GM18526 (cell line): ENCODE results near the gene RASSF8.

Experiments used
- POLR2A ChIP-seq: IDR thresholded peaks from 3 replicates; pipeline ENCODE4 v1.6.1; 2011; ENCODE audit not compliant: insufficient read length; ENCODE audit errors: extremely low read depth

Gene RASSF8

GRCh38 chr12:26124446-26125399 is 166.2 kb downstream of the RASSF8 start, which contains the start of gene BHLHE41:
Gene BHLHE41 (minus strand): TSS chr12:26125037. CDS start chr12:26124779, 258 bp downstream.
- TF ChIP-seq POLR2A = no peak

GRCh38 chr12:26125400-26126339 is 167.2 kb downstream of the RASSF8 start:
- TF ChIP-seq POLR2A = no peak

GRCh38 chr12:26126340-26127284 is 168.1 kb downstream of the RASSF8 start:
- TF ChIP-seq POLR2A = no peak

GRCh38 chr12:26127404-26127803 is 168.9 kb downstream of the RASSF8 start:
- TF ChIP-seq POLR2A = no peak

GRCh38 chr12:26128168-26128567 is 169.7 kb downstream of the RASSF8 start:
- TF ChIP-seq POLR2A = no peak
